CD4-positive, alpha-beta T cell treated with Interleukin-17A for 4 hours (primary cell): ENCODE measurements around the gene PTH2R.
A peak's percentile ranks its signal among the peaks of the same experiment; 100 is the strongest.
"Not testable (repeated sequence)": the region's sequence is repeated elsewhere in the genome, so short reads cannot be mapped to it uniquely, and the experiment has no call there.

ENCODE experiments used
- DNase-seq: peaks from one replicate; pipeline ENCODE4 v3.0.0-alpha.2; 2020; ENCODE audit warnings: mixed read lengths

Gene PTH2R

GRCh38 chr2:208406474-208407451 is at the start of gene PTH2R:
TSS of gene PTH2R (plus strand) at chr2:208406792. CDS start at chr2:208407044, 252 bp downstream.
- no peak for DNase-seq

GRCh38 chr2:208356846-208357574 is 49.6 kb upstream of the PTH2R start:
- DNase-seq, result no peak

- no peak for DNase-seq
Measured at GRCh38 chr2:208358758-208359631, 47.6 kb upstream of the PTH2R start.

- no peak for DNase-seq
Measured at GRCh38 chr2:208359632-208359986, 47.0 kb upstream of the PTH2R start.

GRCh38 chr2:208360259-208361076 is 46.1 kb upstream of the PTH2R start:
- no peak for DNase-seq

- no peak for DNase-seq
Measured at GRCh38 chr2:208361077-208361441, 45.5 kb upstream of the PTH2R start.

- DNase-seq, result no peak
Measured at GRCh38 chr2:208363485-208363884, 43.1 kb upstream of the PTH2R start.

- no peak for DNase-seq
Measured at GRCh38 chr2:208366215-208367127, 40.1 kb upstream of the PTH2R start.

- DNase-seq, result no peak
Measured at GRCh38 chr2:208369091-208369490, 37.5 kb upstream of the PTH2R start.

GRCh38 chr2:208370881-208371633 is 35.5 kb upstream of the PTH2R start:
- no peak for DNase-seq

GRCh38 chr2:208371634-208371935 is 35.0 kb upstream of the PTH2R start:
- DNase-seq, result no peak

GRCh38 chr2:208373460-208374089 is 33.0 kb upstream of the PTH2R start:
- DNase-seq, result peak; percentile 18

- DNase-seq, result no peak
Measured at GRCh38 chr2:208375491-208376068, 31.0 kb upstream of the PTH2R start.

GRCh38 chr2:208377344-208377860 is 29.2 kb upstream of the PTH2R start:
- not testable (repeated sequence) for DNase-seq

GRCh38 chr2:208379192-208379591 is 27.4 kb upstream of the PTH2R start:
- DNase-seq, result no peak

GRCh38 chr2:208384637-208385036 is 22.0 kb upstream of the PTH2R start:
- DNase-seq, result no peak

GRCh38 chr2:208386541-208386940 is 20.1 kb upstream of the PTH2R start:
- no peak for DNase-seq

- no peak for DNase-seq
Measured at GRCh38 chr2:208389940-208390339, 16.7 kb upstream of the PTH2R start.

- no peak for DNase-seq
Measured at GRCh38 chr2:208392300-208392699, 14.3 kb upstream of the PTH2R start.
